ENCODE measurements around the gene FBXO38. TPM values are rescaled to one million over a fixed set of nuclear protein-coding genes. Genes with fewer than 3 reads are reported as not detected.

The FBXO38 gene
- polyA plus RNA-seq, 1 of the 3 experiments (the other 2 are of a cell fraction) = 15.5 TPM

DNA sequence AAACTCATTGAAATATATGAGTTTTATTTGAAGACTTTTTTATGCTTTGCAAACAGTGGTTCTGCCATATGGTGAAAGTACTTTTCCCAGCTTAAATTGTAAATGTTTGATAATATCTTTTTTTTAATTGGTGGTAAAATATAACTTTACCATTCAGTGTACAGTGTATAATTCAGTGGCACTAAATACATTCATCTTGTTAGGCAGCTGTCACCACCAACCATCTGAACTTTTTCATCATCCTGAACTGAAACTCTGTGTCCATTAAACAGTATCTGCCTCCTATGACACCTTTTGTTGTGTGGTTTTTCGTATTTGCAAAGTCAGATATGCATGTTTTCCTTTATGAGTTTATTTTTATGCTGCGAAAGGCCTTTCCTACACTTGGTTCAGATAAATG is 45.1 kb downstream of the FBXO38 start:
- Histone ChIP-seq H3K36me3 (replicated peaks in 1 of 2; ENCODE audit: control insufficient read depth in 1 of 2, insufficient read depth in 2 of 2, low read length in 1 of 2) (peaks cover 81 to 91% of the 10 kb centered on the region in 2 experiments), H3K9ac (no peak overlapping the region), H3K4me3 (ENCODE audit: low read depth in 2 of 2, low read length in 1 of 2) (no peak overlapping the region), H3K27ac (ENCODE audit: low read depth in 2 of 2, low read length in 1 of 2) (no peak overlapping the region; a peak in 1 of 4 replicates), H3K4me1 (ENCODE audit: control insufficient read depth in 1 of 2, insufficient read depth in 2 of 2, low read depth in 1 of 2, low read length in 1 of 2) (no peaks in the 10 kb centered on the region; a peak in 1 of 4 replicates), H3K9me2 (no peaks in the 10 kb centered on the region), H3F3A (replicated peaks; ENCODE audit: insufficient read depth) (peaks cover 5% of the 10 kb centered on the region), H3K27me3 (ENCODE audit: insufficient read depth) (no peaks in the 10 kb centered on the region), H2AFZ (ENCODE audit: low read depth) (no peak overlapping the region), H3K9me3 (no peaks in the 10 kb centered on the region), H3K79me2 (ENCODE audit: insufficient read depth) (peaks cover 4% of the 10 kb centered on the region; the same call in 1 of the 2 replicates), H4K20me1 (ENCODE audit: insufficient read depth) (no peaks in the 10 kb centered on the region), H3K4me2 (no peak overlapping the region)
- no peak for DNase-seq
- TF ChIP-seq YY1 (IDR thresholded peaks at IDR 0.05; ENCODE audit: low read depth) (no peak), RCOR1 (IDR thresholded peaks at IDR 0.05; ENCODE audit: low read length) (no peak), RXRA (IDR thresholded peaks at IDR 0.05; ENCODE audit: borderline replicate concordance, low read depth) (no peak), ELF1 (IDR thresholded peaks at IDR 0.05) (no peak), NRF1 (IDR thresholded peaks at IDR 0.05; ENCODE audit: low read depth, low read length) (no peak), EP300 (IDR thresholded peaks at IDR 0.05; ENCODE audit: borderline replicate concordance in 1 of 2, low read depth in 1 of 2, low read length in 1 of 2) (no peak), TEAD4 (IDR thresholded peaks at IDR 0.05; ENCODE audit: borderline replicate concordance, insufficient read depth) (no peak), SIN3A (IDR thresholded peaks at IDR 0.05; ENCODE audit: borderline replicate concordance, low read depth, low read length) (no peak), JUND (IDR thresholded peaks at IDR 0.05) (no peak), SMC3 (IDR thresholded peaks at IDR 0.05; ENCODE audit: low read depth, low read length) (no peak), TCF12 (IDR thresholded peaks at IDR 0.05) (no peak), MXI1 (IDR thresholded peaks at IDR 0.05; ENCODE audit: low read depth, low read length) (no peak)
- TF ChIP-seq, protein P1, sequence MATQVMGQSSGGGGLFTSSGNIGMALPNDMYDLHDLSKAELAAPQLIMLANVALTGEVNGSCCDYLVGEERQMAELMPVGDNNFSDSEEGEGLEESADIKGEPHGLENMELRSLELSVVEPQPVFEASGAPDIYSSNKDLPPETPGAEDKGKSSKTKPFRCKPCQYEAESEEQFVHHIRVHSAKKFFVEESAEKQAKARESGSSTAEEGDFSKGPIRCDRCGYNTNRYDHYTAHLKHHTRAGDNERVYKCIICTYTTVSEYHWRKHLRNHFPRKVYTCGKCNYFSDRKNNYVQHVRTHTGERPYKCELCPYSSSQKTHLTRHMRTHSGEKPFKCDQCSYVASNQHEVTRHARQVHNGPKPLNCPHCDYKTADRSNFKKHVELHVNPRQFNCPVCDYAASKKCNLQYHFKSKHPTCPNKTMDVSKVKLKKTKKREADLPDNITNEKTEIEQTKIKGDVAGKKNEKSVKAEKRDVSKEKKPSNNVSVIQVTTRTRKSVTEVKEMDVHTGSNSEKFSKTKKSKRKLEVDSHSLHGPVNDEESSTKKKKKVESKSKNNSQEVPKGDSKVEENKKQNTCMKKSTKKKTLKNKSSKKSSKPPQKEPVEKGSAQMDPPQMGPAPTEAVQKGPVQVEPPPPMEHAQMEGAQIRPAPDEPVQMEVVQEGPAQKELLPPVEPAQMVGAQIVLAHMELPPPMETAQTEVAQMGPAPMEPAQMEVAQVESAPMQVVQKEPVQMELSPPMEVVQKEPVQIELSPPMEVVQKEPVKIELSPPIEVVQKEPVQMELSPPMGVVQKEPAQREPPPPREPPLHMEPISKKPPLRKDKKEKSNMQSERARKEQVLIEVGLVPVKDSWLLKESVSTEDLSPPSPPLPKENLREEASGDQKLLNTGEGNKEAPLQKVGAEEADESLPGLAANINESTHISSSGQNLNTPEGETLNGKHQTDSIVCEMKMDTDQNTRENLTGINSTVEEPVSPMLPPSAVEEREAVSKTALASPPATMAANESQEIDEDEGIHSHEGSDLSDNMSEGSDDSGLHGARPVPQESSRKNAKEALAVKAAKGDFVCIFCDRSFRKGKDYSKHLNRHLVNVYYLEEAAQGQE (IDR thresholded peaks at IDR 0.05; ENCODE audit: low read depth, low read length) = no peak
- TF ChIP-seq, protein P2, sequence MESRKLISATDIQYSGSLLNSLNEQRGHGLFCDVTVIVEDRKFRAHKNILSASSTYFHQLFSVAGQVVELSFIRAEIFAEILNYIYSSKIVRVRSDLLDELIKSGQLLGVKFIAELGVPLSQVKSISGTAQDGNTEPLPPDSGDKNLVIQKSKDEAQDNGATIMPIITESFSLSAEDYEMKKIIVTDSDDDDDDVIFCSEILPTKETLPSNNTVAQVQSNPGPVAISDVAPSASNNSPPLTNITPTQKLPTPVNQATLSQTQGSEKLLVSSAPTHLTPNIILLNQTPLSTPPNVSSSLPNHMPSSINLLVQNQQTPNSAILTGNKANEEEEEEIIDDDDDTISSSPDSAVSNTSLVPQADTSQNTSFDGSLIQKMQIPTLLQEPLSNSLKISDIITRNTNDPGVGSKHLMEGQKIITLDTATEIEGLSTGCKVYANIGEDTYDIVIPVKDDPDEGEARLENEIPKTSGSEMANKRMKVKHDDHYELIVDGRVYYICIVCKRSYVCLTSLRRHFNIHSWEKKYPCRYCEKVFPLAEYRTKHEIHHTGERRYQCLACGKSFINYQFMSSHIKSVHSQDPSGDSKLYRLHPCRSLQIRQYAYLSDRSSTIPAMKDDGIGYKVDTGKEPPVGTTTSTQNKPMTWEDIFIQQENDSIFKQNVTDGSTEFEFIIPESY (IDR thresholded peaks at IDR 0.05; ENCODE audit: borderline replicate concordance, low read depth) = no peak
- TF ChIP-seq, protein P3, sequence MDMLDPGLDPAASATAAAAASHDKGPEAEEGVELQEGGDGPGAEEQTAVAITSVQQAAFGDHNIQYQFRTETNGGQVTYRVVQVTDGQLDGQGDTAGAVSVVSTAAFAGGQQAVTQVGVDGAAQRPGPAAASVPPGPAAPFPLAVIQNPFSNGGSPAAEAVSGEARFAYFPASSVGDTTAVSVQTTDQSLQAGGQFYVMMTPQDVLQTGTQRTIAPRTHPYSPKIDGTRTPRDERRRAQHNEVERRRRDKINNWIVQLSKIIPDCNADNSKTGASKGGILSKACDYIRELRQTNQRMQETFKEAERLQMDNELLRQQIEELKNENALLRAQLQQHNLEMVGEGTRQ (IDR thresholded peaks at IDR 0.05; ENCODE audit: borderline replicate concordance, low read depth, low read length) = no peak
- TF ChIP-seq, protein P4, sequence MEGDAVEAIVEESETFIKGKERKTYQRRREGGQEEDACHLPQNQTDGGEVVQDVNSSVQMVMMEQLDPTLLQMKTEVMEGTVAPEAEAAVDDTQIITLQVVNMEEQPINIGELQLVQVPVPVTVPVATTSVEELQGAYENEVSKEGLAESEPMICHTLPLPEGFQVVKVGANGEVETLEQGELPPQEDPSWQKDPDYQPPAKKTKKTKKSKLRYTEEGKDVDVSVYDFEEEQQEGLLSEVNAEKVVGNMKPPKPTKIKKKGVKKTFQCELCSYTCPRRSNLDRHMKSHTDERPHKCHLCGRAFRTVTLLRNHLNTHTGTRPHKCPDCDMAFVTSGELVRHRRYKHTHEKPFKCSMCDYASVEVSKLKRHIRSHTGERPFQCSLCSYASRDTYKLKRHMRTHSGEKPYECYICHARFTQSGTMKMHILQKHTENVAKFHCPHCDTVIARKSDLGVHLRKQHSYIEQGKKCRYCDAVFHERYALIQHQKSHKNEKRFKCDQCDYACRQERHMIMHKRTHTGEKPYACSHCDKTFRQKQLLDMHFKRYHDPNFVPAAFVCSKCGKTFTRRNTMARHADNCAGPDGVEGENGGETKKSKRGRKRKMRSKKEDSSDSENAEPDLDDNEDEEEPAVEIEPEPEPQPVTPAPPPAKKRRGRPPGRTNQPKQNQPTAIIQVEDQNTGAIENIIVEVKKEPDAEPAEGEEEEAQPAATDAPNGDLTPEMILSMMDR (IDR thresholded peaks at IDR 0.05) = no peak
- ChIA-PET CTCF (interaction anchor here (1.0 to 4.0 kb wide), 7 partner anchors 11 to 302 kb away, joined by 3 to 35 read pairs (median 4); no protein-coding TSS in a partner anchor), POLR2A (no interaction called here)
- WGBS (ENCODE audit: low lambda C conversion rate) = 91% methylated on average over 2 of the region's 2 CpGs
